ENCODE data around the gene NUAK2.

The NUAK2 gene

GRCh38 chr1:205345761-205346160 is 24.2 kb upstream of the NUAK2 start:
- Histone ChIP-seq H3K9me3 (ENCODE audit: control insufficient read depth, insufficient read depth, low read length) (no peaks in the 10 kb centered on the region), H3K4me1 (ENCODE audit: control insufficient read depth, insufficient read depth, low read length) (peaks cover 22% of the 10 kb centered on the region), H3K36me3 (ENCODE audit: control insufficient read depth, insufficient read depth, low read length) (no peaks in the 10 kb centered on the region), H3K27me3 (ENCODE audit: control insufficient read depth, insufficient read depth, low read length) (peaks cover 44% of the 10 kb centered on the region), H3K9ac (ENCODE audit: low read depth, low read length) (no peak overlapping the region), H3K4me3 (ENCODE audit: low read depth, low read length) (no peak overlapping the region), H3K27ac (ENCODE audit: low read depth, low read length) (no peak overlapping the region)

- H3K4me1 ChIP-seq (ENCODE audit: control insufficient read depth, insufficient read depth, low read length) = peaks cover 10% of the 10 kb centered on the region
- H3K27me3 ChIP-seq (ENCODE audit: control insufficient read depth, insufficient read depth, low read length) = peaks cover 44% of the 10 kb centered on the region
- H3K9ac ChIP-seq (ENCODE audit: low read depth, low read length) = no peak overlapping the region
- no peaks in the 10 kb centered on the region for H3K9me3 ChIP-seq (ENCODE audit: control insufficient read depth, insufficient read depth, low read length)
- peak overlapping the region; percentile 75 for H3K4me3 ChIP-seq (ENCODE audit: low read depth, low read length)
- H3K27ac ChIP-seq (ENCODE audit: low read depth, low read length) = no peak overlapping the region
- H3K36me3 ChIP-seq (ENCODE audit: control insufficient read depth, insufficient read depth, low read length) = no peaks in the 10 kb centered on the region
Observed at GRCh38 chr1:205344066-205344928, 22.8 kb upstream of the NUAK2 start.

GRCh38 chr1:205343431-205344065 is 22.0 kb upstream of the NUAK2 start:
- Histone ChIP-seq H3K27me3 (ENCODE audit: control insufficient read depth, insufficient read depth, low read length) (peaks cover 44% of the 10 kb centered on the region), H3K36me3 (ENCODE audit: control insufficient read depth, insufficient read depth, low read length) (no peaks in the 10 kb centered on the region), H3K4me3 (ENCODE audit: low read depth, low read length) (peak overlapping the region; percentile 75), H3K4me1 (ENCODE audit: control insufficient read depth, insufficient read depth, low read length) (peaks cover 3% of the 10 kb centered on the region; the same call in 1 of the 2 replicates), H3K9me3 (ENCODE audit: control insufficient read depth, insufficient read depth, low read length) (no peaks in the 10 kb centered on the region), H3K27ac (ENCODE audit: low read depth, low read length) (no peak overlapping the region), H3K9ac (ENCODE audit: low read depth, low read length) (no peak overlapping the region)

- no peaks in the 10 kb centered on the region for H3K9me3 ChIP-seq (ENCODE audit: control insufficient read depth, insufficient read depth, low read length)
- peaks cover 44% of the 10 kb centered on the region for H3K27me3 ChIP-seq (ENCODE audit: control insufficient read depth, insufficient read depth, low read length)
- no peaks in the 10 kb centered on the region for H3K4me1 ChIP-seq (ENCODE audit: control insufficient read depth, insufficient read depth, low read length)
- no peak overlapping the region for H3K27ac ChIP-seq (ENCODE audit: low read depth, low read length)
- peak overlapping the region; percentile 75 for H3K4me3 ChIP-seq (ENCODE audit: low read depth, low read length)
- no peaks in the 10 kb centered on the region for H3K36me3 ChIP-seq (ENCODE audit: control insufficient read depth, insufficient read depth, low read length)
- no peak overlapping the region for H3K9ac ChIP-seq (ENCODE audit: low read depth, low read length)
Observed at GRCh38 chr1:205342986-205343385, 21.4 kb upstream of the NUAK2 start.

GRCh38 chr1:205340676-205341075 is 19.1 kb upstream of the NUAK2 start:
- no peak overlapping the region for H3K27ac ChIP-seq (ENCODE audit: low read depth, low read length)
- no peaks in the 10 kb centered on the region for H3K36me3 ChIP-seq (ENCODE audit: control insufficient read depth, insufficient read depth, low read length)

GRCh38 chr1:205339717-205340116 is 18.2 kb upstream of the NUAK2 start:
- H3K4me3 ChIP-seq (ENCODE audit: low read depth, low read length) = no peak overlapping the region
- peaks cover 5% of the 10 kb centered on the region for H3K4me1 ChIP-seq (ENCODE audit: control insufficient read depth, insufficient read depth, low read length)
- H3K27me3 ChIP-seq (ENCODE audit: control insufficient read depth, insufficient read depth, low read length) = peaks cover 28% of the 10 kb centered on the region
- no peak overlapping the region for H3K27ac ChIP-seq (ENCODE audit: low read depth, low read length)
- H3K36me3 ChIP-seq (ENCODE audit: control insufficient read depth, insufficient read depth, low read length) = no peaks in the 10 kb centered on the region
- H3K9me3 ChIP-seq (ENCODE audit: control insufficient read depth, insufficient read depth, low read length) = no peaks in the 10 kb centered on the region
- H3K9ac ChIP-seq (ENCODE audit: low read depth, low read length) = no peak overlapping the region

More at GRCh38 chr1:205340676-205341075, 19.1 kb upstream of the NUAK2 start:
- Histone ChIP-seq H3K9me3 (ENCODE audit: control insufficient read depth, insufficient read depth, low read length) (no peaks in the 10 kb centered on the region), H3K4me1 (ENCODE audit: control insufficient read depth, insufficient read depth, low read length) (peaks cover 4% of the 10 kb centered on the region), H3K9ac (ENCODE audit: low read depth, low read length) (no peak overlapping the region), H3K27me3 (ENCODE audit: control insufficient read depth, insufficient read depth, low read length) (peaks cover 37% of the 10 kb centered on the region), H3K4me3 (ENCODE audit: low read depth, low read length) (no peak overlapping the region)

- Histone ChIP-seq H3K27me3 (ENCODE audit: control insufficient read depth, insufficient read depth, low read length) (peaks cover 24% of the 10 kb centered on the region), H3K9ac (ENCODE audit: low read depth, low read length) (no peak overlapping the region), H3K36me3 (ENCODE audit: control insufficient read depth, insufficient read depth, low read length) (no peaks in the 10 kb centered on the region), H3K4me3 (ENCODE audit: low read depth, low read length) (no peak overlapping the region), H3K9me3 (ENCODE audit: control insufficient read depth, insufficient read depth, low read length) (no peaks in the 10 kb centered on the region), H3K27ac (ENCODE audit: low read depth, low read length) (no peak overlapping the region), H3K4me1 (ENCODE audit: control insufficient read depth, insufficient read depth, low read length) (peaks cover 5% of the 10 kb centered on the region)
Observed at GRCh38 chr1:205339197-205339702, 17.7 kb upstream of the NUAK2 start.

- Histone ChIP-seq H3K9me3 (ENCODE audit: control insufficient read depth, insufficient read depth, low read length) (no peaks in the 10 kb centered on the region), H3K4me1 (ENCODE audit: control insufficient read depth, insufficient read depth, low read length) (peaks cover 5% of the 10 kb centered on the region), H3K9ac (ENCODE audit: low read depth, low read length) (no peak overlapping the region), H3K27me3 (ENCODE audit: control insufficient read depth, insufficient read depth, low read length) (peaks cover 12% of the 10 kb centered on the region), H3K36me3 (ENCODE audit: control insufficient read depth, insufficient read depth, low read length) (no peaks in the 10 kb centered on the region), H3K4me3 (ENCODE audit: low read depth, low read length) (no peak overlapping the region), H3K27ac (ENCODE audit: low read depth, low read length) (no peak overlapping the region)
Observed at GRCh38 chr1:205338011-205338410, 16.5 kb upstream of the NUAK2 start.

- Histone ChIP-seq H3K27me3 (ENCODE audit: control insufficient read depth, insufficient read depth, low read length) (peaks cover 7% of the 10 kb centered on the region), H3K36me3 (ENCODE audit: control insufficient read depth, insufficient read depth, low read length) (no peaks in the 10 kb centered on the region), H3K9ac (ENCODE audit: low read depth, low read length) (no peak overlapping the region), H3K4me3 (ENCODE audit: low read depth, low read length) (no peak overlapping the region), H3K4me1 (ENCODE audit: control insufficient read depth, insufficient read depth, low read length) (peaks cover 5% of the 10 kb centered on the region), H3K27ac (ENCODE audit: low read depth, low read length) (no peak overlapping the region), H3K9me3 (ENCODE audit: control insufficient read depth, insufficient read depth, low read length) (no peaks in the 10 kb centered on the region)
Observed at GRCh38 chr1:205337481-205337880, 15.9 kb upstream of the NUAK2 start.

- Histone ChIP-seq H3K36me3 (ENCODE audit: control insufficient read depth, insufficient read depth, low read length) (no peaks in the 10 kb centered on the region), H3K4me1 (ENCODE audit: control insufficient read depth, insufficient read depth, low read length) (peaks cover 5% of the 10 kb centered on the region), H3K9me3 (ENCODE audit: control insufficient read depth, insufficient read depth, low read length) (no peaks in the 10 kb centered on the region), H3K27me3 (ENCODE audit: control insufficient read depth, insufficient read depth, low read length) (no peaks in the 10 kb centered on the region), H3K4me3 (ENCODE audit: low read depth, low read length) (no peak overlapping the region), H3K27ac (ENCODE audit: low read depth, low read length) (no peak overlapping the region), H3K9ac (ENCODE audit: low read depth, low read length) (no peak overlapping the region)
Observed at GRCh38 chr1:205335692-205336091, 14.1 kb upstream of the NUAK2 start.

Data from HUES48 (cell line).